HG03280 (cell line): ENCODE data around the gene STOML1.
"Not testable (repeated sequence)": the region's sequence is repeated elsewhere in the genome, so short reads cannot be mapped to it uniquely, and the experiment has no call there.

Experiments
- ATAC-seq: cut with Tn5 transposase; IDR thresholded peaks from one replicate; pipeline ENCODE4 v1.9.1; 2021; ENCODE audit warnings: mild to moderate bottlenecking, moderate library complexity; ENCODE audit not compliant: unreplicated experiment

STOML1 gene

DNA sequence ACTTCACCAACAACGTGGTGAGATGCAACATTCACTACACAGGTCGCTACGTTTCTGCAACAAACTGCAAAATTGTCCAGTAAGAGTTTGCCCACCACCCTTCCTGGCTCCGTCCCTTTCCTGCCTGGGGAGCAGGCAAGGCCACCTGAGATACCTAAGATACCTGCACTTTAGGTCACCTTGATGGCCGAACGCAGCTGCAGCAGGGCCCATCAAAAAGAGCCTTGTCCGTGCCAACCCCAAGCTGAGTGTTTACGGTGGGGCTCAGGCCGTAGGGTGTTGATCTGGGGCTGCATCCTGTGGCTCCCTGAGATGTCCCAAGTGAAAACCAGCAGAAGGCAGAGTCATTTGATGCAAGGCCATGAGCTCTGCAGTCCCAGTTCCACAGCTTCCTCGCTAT is 42.6 kb downstream of the STOML1 start:
- ATAC-seq = no peak

DNA sequence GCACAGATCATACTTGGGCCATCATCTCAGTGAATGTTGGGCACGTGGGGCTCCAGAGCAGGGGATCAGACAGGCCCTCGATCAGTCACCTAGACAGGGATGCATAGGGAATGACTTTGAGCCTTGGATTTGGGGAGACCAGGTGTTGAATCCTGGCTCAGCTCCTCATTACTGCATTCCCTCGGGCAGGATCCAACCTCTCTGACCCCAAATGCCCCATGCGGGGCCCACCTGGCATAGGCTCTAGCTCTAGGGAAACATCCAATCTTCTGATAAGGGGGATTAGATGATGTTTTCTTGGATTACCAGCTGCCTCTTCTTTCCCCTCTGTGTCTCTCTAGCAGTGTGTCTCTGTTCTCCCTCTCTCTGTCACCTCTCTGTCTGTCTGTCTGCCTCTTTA is 43.1 kb downstream of the STOML1 start:
- no peak for ATAC-seq

DNA sequence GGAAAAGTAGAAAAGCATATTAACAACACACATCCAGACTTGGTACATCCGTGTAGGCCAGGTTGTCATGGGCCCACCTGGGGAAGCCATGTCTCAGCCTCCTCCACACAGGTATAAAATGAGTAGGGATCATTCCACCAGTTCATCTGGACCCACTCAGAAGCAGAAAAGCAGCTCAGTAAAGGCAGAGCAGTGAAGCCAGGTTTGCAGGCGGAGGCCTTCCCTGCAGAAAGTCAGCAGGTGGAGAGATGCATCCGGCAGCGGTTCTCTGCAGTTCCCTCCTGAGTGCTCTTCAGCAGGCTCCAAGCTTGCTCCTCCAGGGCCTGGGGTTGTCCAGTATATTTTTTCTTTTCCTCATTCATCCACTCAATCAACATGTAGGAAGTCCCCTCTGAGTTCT is 43.7 kb downstream of the STOML1 start:
- no peak for ATAC-seq

DNA sequence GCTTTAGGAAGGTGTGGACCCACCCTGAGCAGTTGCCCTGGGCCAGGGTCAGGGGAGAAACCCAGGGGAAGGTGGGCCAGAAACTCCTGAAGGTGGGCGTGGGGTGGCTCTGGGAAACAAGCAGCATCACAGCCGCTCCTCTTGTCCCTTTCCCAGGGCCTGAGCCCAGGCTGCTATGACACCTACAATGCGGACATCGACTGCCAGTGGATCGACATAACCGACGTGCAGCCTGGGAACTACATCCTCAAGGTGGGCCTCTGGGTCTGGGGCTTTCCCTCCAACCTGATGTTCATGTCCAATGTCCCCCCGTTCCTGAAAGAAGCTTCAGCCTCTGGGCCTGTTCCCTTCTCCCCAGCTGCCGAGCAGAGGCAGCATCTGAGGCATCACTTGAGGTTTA is 44.4 kb downstream of the STOML1 start:
- no peak for ATAC-seq

DNA sequence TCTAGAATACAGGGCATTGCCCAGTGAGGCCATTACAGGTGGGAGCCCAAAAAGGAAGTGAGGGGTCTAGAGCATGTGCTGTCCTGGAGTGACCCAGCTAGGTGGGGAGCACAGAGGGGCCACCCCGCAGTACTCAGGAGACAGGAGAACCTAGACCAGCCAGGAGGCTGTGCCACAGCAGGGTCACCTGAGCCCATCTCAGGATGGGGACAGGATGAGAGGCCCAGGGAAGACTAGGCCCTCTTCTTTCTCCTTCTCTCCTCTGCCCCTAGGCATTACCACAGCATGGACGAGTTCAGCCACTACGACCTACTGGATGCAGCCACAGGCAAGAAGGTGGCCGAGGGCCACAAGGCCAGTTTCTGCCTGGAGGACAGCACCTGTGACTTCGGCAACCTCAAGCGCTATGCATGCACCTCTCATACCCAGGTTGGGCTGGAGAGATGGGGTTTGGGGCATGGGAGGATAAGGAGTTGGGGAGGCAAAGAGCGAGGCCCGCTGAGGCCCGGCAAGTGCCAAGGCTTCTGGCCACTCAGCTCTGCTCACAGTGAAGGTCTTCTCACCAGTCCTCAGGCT is 45.2 kb downstream of the STOML1 start:
- ATAC-seq = no peak

DNA sequence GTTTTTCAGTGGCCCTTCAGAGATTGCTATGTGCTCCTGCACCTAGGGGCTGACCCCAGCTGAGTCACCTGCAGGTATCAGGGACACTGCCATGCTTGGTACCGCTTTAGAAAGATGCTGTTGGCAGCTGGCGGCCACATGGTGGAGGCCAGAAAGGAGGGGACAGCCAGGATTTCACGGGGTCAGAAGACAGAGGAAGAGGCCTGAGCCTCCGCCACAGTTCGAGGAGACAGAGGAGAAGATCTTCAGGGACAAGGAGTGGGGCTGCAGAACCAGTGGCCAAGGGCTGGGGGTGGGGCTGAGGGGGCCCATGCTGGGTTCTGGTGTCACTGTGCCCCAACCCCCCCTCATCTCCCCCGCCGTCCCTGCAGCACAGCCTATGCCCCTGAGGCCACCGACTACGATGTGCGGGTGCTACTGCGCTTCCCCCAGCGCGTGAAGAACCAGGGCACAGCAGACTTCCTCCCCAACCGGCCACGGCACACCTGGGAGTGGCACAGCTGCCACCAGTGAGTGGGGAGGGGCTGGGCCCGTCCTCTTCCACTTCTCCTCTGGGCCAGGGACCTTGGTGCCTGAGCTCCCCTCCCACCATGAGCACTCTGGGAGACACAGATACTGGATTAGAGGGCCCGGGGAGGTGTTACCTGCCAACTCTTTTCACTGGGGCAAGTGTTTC is 45.9 kb downstream of the STOML1 start:
- ATAC-seq = no peak

DNA sequence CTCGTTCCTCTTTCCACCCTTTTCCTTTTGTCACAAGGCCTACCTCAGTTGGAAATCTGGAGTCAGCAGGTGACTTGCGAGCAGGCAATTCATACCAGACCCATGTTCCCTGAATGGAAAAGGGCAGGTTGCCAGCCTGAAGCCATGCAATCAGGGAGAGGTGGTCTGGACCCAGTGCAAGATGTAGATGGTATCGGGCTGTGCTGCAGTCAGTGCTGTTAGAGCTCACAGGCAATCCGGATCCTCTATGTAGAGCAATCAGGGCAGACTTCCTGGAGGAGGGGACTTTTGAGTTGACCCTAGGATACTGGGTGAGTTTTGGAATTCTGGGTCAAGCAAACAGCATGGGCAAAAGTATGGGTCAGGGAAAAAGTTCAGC is 47.0 kb downstream of the STOML1 start:
- no peak for ATAC-seq

DNA sequence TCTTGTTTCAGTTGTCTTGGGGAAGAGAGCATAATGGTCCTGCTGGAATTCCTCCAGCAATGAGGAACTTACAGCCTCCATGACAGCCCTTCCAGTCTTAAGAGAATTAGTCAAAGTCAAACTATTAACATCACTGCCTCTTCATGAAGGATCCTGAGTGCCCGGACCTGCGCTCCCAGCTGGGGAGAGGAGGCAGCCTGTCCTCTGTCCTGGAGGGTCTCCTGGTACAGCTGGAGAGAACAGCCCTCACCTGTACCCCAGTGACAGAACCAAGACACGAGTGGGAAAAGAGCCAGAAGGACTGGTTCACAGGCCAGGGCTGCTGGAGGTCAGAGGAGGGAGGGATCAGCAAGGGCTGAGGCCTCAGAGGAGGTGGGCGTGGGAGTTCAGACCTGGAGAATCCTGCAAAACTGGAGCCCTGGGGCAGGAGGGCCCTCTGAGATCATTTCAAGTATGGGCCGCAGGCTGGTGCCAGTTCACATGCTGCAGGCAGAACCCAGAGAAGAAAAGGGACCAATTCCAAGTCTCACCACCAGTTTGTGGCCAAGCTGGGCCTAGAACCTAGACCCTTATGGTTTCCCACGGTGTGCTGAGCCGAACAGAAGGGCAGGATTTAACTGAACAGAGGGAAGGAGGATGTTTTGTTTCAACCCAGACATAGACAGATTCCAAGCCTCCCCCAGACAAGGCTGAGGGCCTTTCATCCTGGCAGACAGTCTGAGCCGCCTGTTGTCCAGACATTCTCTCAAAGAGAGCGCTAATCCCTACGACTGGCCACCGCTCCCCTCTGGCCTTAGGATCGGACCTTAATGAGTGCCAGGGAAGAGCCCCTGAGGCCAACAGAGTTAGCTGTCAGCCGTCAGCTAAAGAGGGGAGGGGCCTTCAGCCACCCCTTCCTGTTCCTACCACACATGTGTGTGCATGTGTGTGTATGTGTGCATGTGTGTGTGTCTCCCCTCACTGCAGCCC is 47.6 kb downstream of the STOML1 start:
- no peak for ATAC-seq

DNA sequence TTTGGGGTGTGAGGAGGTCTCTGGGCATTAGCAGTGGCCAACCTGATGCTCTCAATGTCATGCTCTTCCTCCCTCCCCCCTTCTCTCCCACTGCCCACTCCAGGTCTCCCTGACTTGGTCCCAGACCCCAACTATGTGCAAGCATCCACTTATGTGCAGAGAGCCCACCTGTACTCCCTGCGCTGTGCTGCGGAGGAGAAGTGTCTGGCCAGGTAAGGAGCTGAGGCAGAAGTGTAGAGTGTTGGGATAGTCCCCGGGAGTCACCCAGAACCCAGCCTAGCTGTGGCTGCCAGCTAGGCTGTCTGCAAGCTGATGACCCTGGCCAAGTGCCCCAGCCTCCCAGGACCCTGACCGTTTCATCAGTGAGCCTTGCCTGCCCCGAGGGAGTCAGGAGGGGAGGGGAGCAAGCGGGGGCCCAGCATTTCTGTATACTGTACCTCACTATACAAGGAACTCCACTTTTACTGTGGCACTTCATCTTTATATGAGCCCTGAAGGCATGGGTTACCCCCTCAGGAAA is 49.3 kb downstream of the STOML1 start:
- no peak for ATAC-seq

DNA sequence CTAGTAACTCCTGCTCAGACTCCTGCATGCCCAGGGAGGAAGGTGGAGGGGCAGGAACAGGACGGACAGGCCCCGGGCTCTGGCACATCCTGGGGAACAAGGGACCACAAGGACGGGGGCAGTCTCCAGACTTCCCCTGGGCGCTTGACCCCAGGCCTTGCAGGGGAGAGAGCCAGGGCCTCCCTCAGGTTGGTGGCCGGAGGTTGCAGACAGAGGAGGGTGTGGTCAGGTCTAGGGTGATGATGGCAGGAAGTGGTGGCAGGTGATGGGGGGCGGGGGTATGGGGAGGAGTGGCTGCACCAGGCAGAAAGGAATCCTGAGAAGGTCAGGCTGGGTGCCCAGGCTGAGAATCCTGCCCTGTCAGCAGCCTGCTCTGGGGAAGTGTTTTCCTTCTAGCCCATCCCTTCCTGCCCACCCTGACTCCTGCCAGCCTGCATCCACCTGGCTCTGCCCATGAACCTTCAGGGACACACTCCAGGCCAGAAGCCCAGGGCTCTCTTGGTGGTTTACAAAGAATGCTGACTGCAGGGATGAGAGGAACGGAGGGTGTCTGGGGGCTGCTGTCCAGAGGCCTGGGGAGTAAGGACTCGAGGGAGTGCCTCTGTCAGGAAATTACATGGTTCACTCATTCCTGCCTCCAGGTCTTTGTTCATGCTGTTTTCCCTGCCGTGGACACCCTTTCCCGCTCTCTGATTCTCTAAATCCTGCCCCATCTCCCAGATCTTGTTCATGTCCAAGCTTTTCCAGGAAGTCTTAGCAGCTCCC is 50.0 kb downstream of the STOML1 start:
- no peak for ATAC-seq

DNA sequence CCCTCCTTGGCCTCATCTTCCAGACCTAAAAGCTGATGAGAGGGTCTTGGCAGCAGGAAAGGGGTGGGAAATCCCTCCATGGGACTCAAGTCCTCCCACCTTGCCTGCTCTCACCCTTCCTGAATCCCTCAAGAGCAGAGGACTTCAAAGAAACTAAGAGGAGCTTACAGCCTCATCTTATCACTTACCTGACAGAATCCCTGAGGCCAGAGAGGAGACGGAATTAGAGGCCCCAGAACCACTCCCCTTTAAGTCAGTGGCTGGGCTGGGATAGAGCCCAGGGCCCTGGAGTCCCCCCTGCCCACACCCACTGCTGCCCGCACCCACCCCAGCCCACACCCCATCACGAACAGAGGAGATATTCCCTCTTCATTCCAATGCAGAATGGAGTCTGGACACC is 50.6 kb downstream of the STOML1 start:
- no peak for ATAC-seq

DNA sequence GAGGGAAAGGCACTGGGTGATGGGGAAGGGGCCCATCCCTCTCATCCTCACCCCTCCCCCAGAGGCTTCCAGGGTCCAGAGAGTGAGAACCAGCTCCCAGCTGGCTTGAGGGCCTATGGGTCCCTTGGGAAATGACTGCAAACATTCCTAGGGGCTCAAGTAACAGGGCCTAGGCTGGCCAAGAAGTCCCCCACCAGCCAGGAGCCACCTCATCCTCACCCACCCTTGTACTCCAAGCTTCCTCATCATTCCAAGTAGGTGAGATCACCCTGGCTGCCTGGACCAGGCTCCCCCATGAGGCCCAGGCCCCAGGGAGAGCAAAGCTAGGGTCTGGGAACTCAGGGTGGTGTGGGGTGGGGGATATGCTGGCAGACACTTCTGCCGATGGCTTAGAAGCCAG is 51.1 kb downstream of the STOML1 start:
- no peak for ATAC-seq

DNA sequence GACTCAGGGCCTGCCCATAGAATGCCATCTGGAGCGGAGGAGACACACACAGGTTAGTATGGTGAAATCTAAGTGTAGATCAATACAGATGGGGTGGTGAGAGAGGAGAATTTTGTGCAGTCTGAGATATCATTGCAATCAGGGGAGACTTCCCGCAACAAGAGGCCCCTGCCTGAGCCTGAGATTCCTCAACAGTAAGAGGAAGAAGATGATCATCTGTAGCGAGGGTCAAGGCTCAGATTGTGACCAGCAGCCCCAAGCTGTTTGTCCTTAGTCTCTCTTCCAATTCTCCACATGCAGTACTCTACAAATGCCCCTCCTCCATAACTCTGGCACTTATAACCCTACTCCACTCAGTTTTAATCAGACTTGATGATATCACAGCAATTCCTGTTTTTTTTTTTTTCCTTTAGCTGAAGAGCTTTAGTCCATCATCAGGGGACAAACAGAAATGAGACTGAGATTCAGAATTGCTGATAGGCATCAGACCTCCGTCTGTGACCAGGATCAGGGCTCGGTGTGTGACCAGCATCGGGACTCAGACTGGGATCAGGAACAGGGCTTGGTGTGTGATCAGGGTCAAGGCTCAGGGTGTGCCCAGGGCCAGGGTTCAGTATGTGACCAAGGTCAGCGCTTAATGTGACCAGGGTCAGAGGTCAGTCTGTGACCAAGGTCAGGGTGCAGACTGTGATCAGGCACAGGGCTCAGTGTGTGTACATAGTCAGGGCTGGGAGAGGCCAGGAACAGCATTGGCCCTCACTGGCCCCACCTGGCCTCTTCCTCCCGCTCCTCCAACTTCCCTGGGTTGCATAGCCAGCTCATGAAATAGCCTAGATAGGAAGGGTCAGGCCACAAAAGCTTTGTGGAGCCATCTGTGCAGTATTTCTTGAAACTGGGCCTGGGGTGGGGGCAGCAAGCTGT is 51.8 kb downstream of the STOML1 start:
- ATAC-seq = no peak

- no peak for ATAC-seq
Observed at GRCh38 chr15:73939138-73939537, 53.0 kb downstream of the STOML1 start.

DNA sequence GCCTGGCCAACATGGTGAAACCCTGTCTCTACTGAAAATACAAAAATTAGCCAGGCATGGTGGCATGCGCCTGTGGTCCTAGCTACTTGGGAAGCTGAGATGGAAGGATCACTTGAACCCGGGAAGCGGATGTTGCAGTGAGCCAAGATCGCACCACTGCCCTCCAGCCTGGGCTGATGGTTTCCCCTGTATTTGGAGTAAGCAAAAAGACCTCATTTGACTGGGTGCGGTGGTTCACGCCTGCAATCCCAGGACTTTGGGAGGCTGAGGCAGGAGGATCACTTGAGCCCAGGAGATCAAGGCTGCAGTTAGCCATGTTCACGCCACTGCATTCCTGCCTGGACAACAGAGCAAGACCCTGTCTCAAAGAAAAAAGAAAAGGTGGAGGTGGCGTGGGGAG is 53.6 kb downstream of the STOML1 start:
- not testable (repeated sequence) for ATAC-seq

DNA sequence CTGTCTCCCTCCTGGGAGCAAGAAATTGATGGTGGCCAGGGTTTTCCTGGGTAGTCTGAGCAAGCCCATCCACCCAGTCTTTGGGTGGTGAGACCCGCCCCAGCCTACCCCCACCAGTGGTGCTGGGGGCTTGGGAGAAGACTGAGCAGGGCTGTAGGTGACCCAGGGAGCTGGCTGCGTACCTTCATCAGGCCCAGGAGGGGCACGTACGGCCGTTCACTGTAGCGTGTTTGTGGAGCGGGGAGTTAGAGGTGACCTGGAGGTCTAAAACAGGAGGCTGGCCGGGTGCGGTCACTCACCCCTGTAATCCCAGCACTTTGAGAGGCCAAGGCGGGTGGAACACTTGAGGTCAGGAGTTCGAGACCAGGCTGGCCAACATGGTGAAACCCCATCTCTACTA is 54.4 kb downstream of the STOML1 start:
- ATAC-seq = no peak

DNA sequence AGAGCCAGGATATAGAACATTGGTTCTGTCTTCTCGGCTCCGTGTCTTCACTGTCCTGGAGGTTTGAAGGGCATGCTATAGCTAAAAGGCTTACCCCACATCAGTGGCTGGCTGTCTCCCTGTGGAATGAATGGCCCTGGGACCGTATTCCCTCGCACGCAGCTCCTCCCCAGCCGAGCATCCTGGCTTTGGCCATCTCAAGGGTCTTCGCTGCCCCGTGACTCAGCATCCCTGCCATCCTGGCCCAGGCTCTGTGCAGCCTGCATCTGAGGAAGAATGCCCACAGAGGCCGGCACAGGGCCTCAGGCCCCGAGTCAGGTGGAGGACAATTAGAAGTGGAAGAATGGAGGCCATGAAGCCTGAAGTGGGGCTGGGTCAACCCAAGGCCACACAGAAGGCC is 54.8 kb downstream of the STOML1 start:
- ATAC-seq = no peak

GRCh38 chr15:73936588-73937290 is 55.4 kb downstream of the STOML1 start:
- no peak for ATAC-seq

DNA sequence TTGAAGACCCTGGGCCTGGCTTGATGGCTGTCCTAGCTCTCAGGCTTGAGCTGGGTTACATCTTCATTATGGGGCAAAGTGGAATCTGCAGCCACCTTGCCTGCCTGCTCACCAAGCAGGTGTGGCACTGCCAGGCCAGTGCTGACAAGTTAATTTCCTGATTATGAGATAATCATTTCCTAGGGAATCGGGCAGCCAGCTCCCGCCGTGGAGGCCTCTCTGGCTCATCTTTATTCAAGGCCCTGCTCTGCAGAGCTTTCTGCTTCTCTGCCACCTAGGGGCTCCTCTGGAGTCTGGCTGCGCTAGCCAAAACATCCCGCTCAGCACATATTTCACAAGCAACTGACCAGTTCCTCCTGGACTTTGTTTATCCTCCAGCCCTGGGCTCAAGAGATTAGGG is 55.9 kb downstream of the STOML1 start:
- ATAC-seq = no peak
